Subcutaneous adipose tissue (tissue), 4 donors: ENCODE measurements around the gene ERCC2. TPM values are rescaled to one million over a fixed set of nuclear protein-coding genes. Genes with fewer than 3 reads are reported as not detected.

ENCODE experiments used
- CTCF ChIP-seq: fragments of 450-650 bp; IDR thresholded peaks from one replicate; pipeline ENCODE4 v1.5.1; 2016; ENCODE audit warnings: low read depth, mild to moderate bottlenecking, control low read depth, antibody characterized with exemption, moderate library complexity
- total RNA-seq, 4 donors: library from RNA; depleted of rRNA; stranded (reverse); fragments of >200 nt; gene quantifications; one replicate each; pipeline ENCODE4 v1.1.0, GENCODE V29; 2016

The ERCC2 gene
- total RNA-seq, 4 donors from 2014 or later = 3.3 to 18.1 (median 8.0) TPM

- TF ChIP-seq CTCF = no peak
Observed at GRCh38 chr19:45347570-45348366, 22.6 kb downstream of the ERCC2 start.

GRCh38 chr19:45346449-45346848, 23.9 kb downstream of the ERCC2 start:
- TF ChIP-seq CTCF = no peak

GRCh38 chr19:45345506-45345860, 24.9 kb downstream of the ERCC2 start:
- no peak for TF ChIP-seq CTCF

GRCh38 chr19:45344621-45345505, 25.5 kb downstream of the ERCC2 start:
- TF ChIP-seq CTCF = no peak

GRCh38 chr19:45342911-45343310, 27.5 kb downstream of the ERCC2 start:
- no peak for TF ChIP-seq CTCF

GRCh38 chr19:45340899-45341453, 29.4 kb downstream of the ERCC2 start:
- no peak for TF ChIP-seq CTCF
